Mammary epithelial cell (primary cell): ENCODE data around the gene ERRFI1.

Source experiments
- CTCF ChIP-seq, 2 donors: IDR thresholded peaks in 1 of 2; conservative IDR thresholded peaks in 1 of 2; 2 replicates each; pipeline ENCODE4 v1.5.1; 2011 to 2012; ENCODE audit warnings: inconsistent platforms in 2 of 2, low read length in 2 of 2, mild to moderate bottlenecking in 2 of 2, control low read depth in 1 of 2, low read depth in 1 of 2; ENCODE audit not compliant: insufficient read depth in 1 of 2; ENCODE audit errors: extremely low read depth in 1 of 2
- EZH2 ChIP-seq: IDR thresholded peaks from 2 replicates; pipeline ENCODE4 v1.6.1; 2012; ENCODE audit warnings: low read length, inconsistent platforms, borderline replicate concordance

- TF ChIP-seq CTCF (conservative IDR thresholded peaks at IDR 0.05 in 1 of 2, IDR thresholded peaks at IDR 0.05 in 1 of 2; ENCODE audit: extremely low read depth in 1 of 2, insufficient read depth in 1 of 2, low read depth in 1 of 2, low read length in 2 of 2) (no peak), EZH2 (no peak)
Observed at GRCh38 chr1:8013399-8013798, 12.7 kb downstream of the ERRFI1 start.
